Activated CD4-positive, alpha-beta T cell treated with anti-CD3 and anti-CD28 coated beads, Interleukin-2, amount 10 ng/mL, durations not matched to agents 24 days and 14 days (primary cell): ENCODE results near the gene DEF6. TPM values are rescaled to one million over a fixed set of nuclear protein-coding genes. Genes with fewer than 3 reads are reported as not detected.
"Not testable (repeated sequence)": the region's sequence is repeated elsewhere in the genome, so short reads cannot be mapped to it uniquely, and the experiment has no call there.

Source experiments
- DNase-seq: peaks from one replicate; pipeline ENCODE4 v3.0.0; 2022
- H3K27ac Mint-ChIP-seq: one replicate; pipeline ENCODE4 v1.8.0; 2022; ENCODE audit warnings: mild to moderate bottlenecking, mixed read lengths
- H3K27me3 Mint-ChIP-seq: one replicate; pipeline ENCODE4 v1.8.0; 2022; ENCODE audit warnings: mixed read lengths
- H3K36me3 Mint-ChIP-seq: one replicate; pipeline ENCODE4 v1.8.0; 2022; ENCODE audit warnings: low read depth, mild to moderate bottlenecking, mixed read lengths
- H3K4me1 Mint-ChIP-seq: one replicate; pipeline ENCODE4 v1.8.0; 2021; ENCODE audit warnings: mixed read lengths
- H3K4me3 Mint-ChIP-seq: one replicate; pipeline ENCODE4 v1.8.0; 2022; ENCODE audit warnings: mild to moderate bottlenecking, moderate library complexity, mixed read lengths
- H3K9me3 Mint-ChIP-seq: one replicate; pipeline ENCODE4 v1.8.0; 2021; ENCODE audit warnings: mixed read lengths
- intact Hi-C: fragments of 100-400 bp; cut with micrococcal nuclease; formaldehyde crosslinking; loops from one replicate; pipeline ENCODE4 v1.15.1; 2023
- total RNA-seq: library from RNA; stranded (reverse); gene quantifications from 2 replicates; pipeline ENCODE4 v1.2.3, GENCODE V29; 2022

DEF6 gene
- total RNA-seq, 1 donor from 2014 or later, result 113 TPM

GRCh38 chr6:35292494-35292893 lies 5.1 kb upstream of the DEF6 start:
- H3K27me3 Mint-ChIP-seq, result no peaks in the 10 kb centered on the region
- DNase-seq, result no peak
- no peaks in the 10 kb centered on the region for H3K9me3 Mint-ChIP-seq
- peaks cover 29% of the 10 kb centered on the region for H3K36me3 Mint-ChIP-seq
- intact Hi-C loops, result no loop called here
- H3K4me1 Mint-ChIP-seq, result peaks cover 7% of the 10 kb centered on the region
- no peak overlapping the region for H3K4me3 Mint-ChIP-seq
- no peak overlapping the region for H3K27ac Mint-ChIP-seq

DNA sequence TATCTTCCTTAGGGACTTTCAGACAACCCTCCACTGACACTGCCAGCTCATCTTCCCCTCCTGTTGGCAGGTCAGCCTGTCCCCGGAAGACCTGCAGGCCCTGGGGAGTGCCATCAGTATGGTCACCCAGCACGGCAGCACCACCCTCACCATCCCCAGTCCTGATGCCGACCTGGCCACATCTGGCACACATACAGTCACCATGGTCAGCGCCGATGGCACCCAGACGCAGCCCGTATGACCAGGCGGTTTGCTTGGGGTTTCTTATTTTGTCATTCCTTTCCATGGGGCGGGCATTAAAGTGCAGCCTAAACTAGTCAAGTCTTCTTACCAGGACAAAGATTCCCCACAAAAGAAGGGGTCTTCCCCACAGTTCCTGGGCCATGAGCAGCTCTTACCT lies 3.9 kb upstream of the DEF6 start:
- intact Hi-C loops, result no loop called here
- H3K36me3 Mint-ChIP-seq, result peaks cover 29% of the 10 kb centered on the region
- H3K4me3 Mint-ChIP-seq, result no peak overlapping the region
- peaks cover 10% of the 10 kb centered on the region for H3K4me1 Mint-ChIP-seq
- no peak for DNase-seq
- H3K27ac Mint-ChIP-seq, result no peak overlapping the region
- H3K9me3 Mint-ChIP-seq, result no peaks in the 10 kb centered on the region
- H3K27me3 Mint-ChIP-seq, result no peaks in the 10 kb centered on the region

GRCh38 chr6:35294308-35294945 lies 3.2 kb upstream of the DEF6 start:
- Mint-ChIP-seq H3K4me1 (peaks cover 14% of the 10 kb centered on the region), H3K27ac (peak overlapping the region; percentile 27), H3K4me3 (no peak overlapping the region), H3K36me3 (peaks cover 27% of the 10 kb centered on the region), H3K27me3 (no peaks in the 10 kb centered on the region), H3K9me3 (no peaks in the 10 kb centered on the region)
- intact Hi-C loops, result no loop called here
- DNase-seq, result peak; percentile 87

DNA sequence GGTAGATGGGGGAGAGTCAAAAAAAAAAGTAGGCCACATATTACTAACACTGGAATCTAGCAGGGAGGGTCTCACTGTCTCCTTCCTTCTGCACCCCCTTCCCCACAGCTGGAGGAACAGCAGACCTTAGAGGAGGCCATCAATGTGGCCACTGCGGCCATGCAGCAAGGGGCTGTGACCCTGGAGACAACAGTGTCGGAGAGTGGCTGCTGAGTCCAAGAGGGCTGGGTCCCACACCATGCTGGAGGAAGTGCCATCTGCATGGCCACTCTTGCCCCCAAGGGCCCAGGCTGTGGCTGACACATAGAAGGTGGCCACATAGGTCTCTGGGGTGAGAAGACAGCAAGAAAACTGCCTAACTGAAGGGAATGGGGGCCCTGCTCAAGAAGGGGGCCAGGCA lies 2.6 kb upstream of the DEF6 start:
- intact Hi-C loops, result no loop called here
- H3K27me3 Mint-ChIP-seq, result no peaks in the 10 kb centered on the region

DNA sequence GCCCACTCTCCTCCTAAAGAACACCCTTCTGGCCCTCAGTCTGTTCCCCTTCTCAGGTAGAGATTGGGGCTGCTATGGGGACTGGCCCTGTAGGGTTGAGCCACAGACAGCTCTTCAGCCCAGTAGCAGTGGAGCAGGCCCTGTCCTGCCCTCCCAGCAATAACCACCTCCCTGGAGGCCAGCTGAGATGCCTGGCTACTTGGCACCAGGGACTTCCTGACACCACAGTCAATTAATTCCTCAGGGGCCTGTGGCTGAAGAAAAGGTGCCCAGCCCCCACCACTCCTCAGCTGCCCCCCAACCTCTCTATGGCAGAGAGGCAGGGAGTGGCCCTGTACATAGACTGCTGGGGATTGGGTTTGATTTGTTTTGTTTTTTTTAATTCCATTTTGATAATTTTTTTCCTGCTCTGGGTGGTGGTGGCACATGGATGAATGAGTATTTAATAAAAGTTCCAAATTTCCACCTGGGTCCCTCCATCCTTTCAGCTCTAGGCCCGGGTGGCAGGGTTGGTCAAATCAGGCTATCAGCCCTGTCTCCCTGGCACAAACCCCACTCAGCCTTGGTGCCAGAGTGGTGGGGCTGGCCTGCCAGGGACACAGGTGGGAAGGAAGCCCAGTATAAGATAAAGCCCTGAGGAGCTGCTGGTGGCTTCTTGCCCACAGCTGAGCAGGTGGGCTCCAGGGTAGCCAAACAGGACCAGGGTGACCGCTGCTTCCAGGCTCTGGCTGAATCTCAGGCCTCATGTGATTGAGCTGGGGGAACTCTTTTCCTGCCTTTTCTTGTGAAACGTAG lies 1.9 kb upstream of the DEF6 start:
- peaks cover 33% of the 10 kb centered on the region for H3K36me3 Mint-ChIP-seq
- intact Hi-C loops, result no loop called here
- peaks cover 26% of the 10 kb centered on the region for H3K4me1 Mint-ChIP-seq
- H3K9me3 Mint-ChIP-seq, result no peaks in the 10 kb centered on the region
- no peak for DNase-seq
- H3K27me3 Mint-ChIP-seq, result no peaks in the 10 kb centered on the region
- no peak overlapping the region for H3K27ac Mint-ChIP-seq
- H3K4me3 Mint-ChIP-seq, result no peak overlapping the region

More for the DNA sequence above, 2.6 kb upstream of the DEF6 start:
- Mint-ChIP-seq H3K36me3 (peaks cover 31% of the 10 kb centered on the region), H3K9me3 (no peaks in the 10 kb centered on the region), H3K4me1 (peaks cover 19% of the 10 kb centered on the region), H3K4me3 (no peak overlapping the region), H3K27ac (no peak overlapping the region)
- DNase-seq, result no peak

DNA sequence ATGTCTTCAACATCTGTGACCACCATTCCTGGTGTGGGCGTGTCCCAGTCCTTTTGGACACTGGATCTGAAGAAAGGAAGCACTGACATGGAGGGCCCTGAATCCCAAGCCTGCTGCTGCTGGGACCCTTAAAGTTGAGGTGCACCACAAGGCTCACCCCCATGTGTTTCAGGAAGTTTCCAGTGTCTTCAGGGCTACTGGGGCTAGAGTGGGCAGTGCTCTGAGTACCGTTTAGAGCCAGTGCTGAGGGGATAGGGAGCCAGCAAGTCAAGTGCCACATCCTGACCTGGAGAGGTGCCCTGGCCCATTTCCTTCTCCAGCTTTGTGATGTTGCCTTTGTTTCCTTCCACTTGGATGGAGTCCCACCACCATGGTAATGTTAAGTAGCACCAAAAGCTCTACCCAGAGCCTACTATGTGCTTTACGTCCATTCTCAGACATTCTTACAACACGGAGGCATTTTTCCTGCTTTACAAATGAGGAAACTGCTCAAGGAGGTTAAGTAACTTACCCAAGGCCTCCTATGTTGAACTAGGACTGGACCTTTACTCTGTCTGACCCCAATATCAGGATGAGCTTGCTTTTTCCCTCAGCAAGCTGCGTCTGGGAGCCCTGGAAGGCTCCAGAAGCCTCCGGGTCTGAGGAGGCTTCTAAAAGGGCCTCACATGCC lies 552 bp upstream of the DEF6 start:
- Mint-ChIP-seq H3K4me1 (peaks cover 34% of the 10 kb centered on the region), H3K4me3 (peak overlapping the region; percentile 82), H3K9me3 (no peaks in the 10 kb centered on the region), H3K36me3 (peaks cover 27% of the 10 kb centered on the region), H3K27ac (peak overlapping the region; percentile 83), H3K27me3 (no peaks in the 10 kb centered on the region)
- intact Hi-C loops, result loop anchor here (1.0 kb wide), 4 partner anchors 30 to 171 kb away; partner anchors contain the start of genes PPARD and RPL10A
- no peak for DNase-seq

DNA sequence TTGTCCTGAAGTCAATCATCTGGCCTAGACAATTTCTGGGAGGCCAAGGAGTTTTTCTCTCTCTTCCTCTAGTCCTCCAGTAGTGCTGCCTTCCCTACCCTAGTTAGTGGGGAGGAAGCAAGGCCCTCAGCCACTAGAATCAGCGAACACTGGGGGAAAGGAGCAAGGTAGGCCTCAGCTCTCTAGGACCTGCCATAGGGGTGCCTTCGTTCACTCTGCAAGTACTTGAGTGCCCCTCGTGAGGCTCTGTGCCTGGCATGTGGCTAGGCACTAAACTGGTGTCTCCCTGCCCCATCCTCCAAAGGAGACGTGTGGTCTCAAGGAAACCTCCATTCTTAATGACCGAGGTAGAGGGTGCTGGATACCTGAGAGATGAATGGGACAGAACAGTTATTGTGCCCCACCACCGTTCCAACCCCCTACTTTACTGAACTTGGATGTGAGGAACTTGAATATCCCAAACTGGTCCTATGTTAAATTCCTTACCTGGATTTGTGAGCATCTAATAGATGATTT lies 1.1 kb downstream of the DEF6 start:
- peaks cover 46% of the 10 kb centered on the region for H3K4me1 Mint-ChIP-seq
- peak overlapping the region; percentile 83 for H3K27ac Mint-ChIP-seq
- H3K9me3 Mint-ChIP-seq, result no peaks in the 10 kb centered on the region
- peak overlapping the region; percentile 82 for H3K4me3 Mint-ChIP-seq
- peak; percentile 75 for DNase-seq
- no peaks in the 10 kb centered on the region for H3K27me3 Mint-ChIP-seq
- H3K36me3 Mint-ChIP-seq, result peaks cover 36% of the 10 kb centered on the region
- intact Hi-C loops, result loop anchor here (1.0 to 2.0 kb wide), 2 partner anchors 12 to 40 kb away; partner anchors contain the start of gene ZNF76

- intact Hi-C loops, result loop anchor here (1.0 to 2.0 kb wide), 2 partner anchors 11 to 41 kb away; partner anchors contain the start of gene ZNF76
- Mint-ChIP-seq H3K4me3 (peak overlapping the region; percentile 82), H3K9me3 (no peaks in the 10 kb centered on the region), H3K4me1 (peaks cover 49% of the 10 kb centered on the region), H3K36me3 (peaks cover 39% of the 10 kb centered on the region), H3K27ac (peak overlapping the region; percentile 96), H3K27me3 (no peaks in the 10 kb centered on the region)
- peak; percentile 79 for DNase-seq
Measured at GRCh38 chr6:35299674-35300073, 2.1 kb downstream of the DEF6 start.

GRCh38 chr6:35300848-35301247 lies 3.2 kb downstream of the DEF6 start:
- peak overlapping the region; percentile 96 for H3K27ac Mint-ChIP-seq
- H3K4me1 Mint-ChIP-seq, result peaks cover 49% of the 10 kb centered on the region
- intact Hi-C loops, result no loop called here
- peak overlapping the region; percentile 82 for H3K4me3 Mint-ChIP-seq
- peak; percentile 69 for DNase-seq
- H3K27me3 Mint-ChIP-seq, result no peaks in the 10 kb centered on the region
- H3K36me3 Mint-ChIP-seq, result peaks cover 37% of the 10 kb centered on the region
- no peaks in the 10 kb centered on the region for H3K9me3 Mint-ChIP-seq

GRCh38 chr6:35302604-35303241 lies 5.1 kb downstream of the DEF6 start:
- intact Hi-C loops, result loop anchor here (1.0 to 2.0 kb wide), 5 partner anchors 9 to 426 kb away; partner anchors contain the start of gene RPL10A
- Mint-ChIP-seq H3K4me3 (peak overlapping the region; percentile 85), H3K27me3 (no peaks in the 10 kb centered on the region), H3K27ac (peak overlapping the region; percentile 96), H3K4me1 (peaks cover 55% of the 10 kb centered on the region), H3K9me3 (no peaks in the 10 kb centered on the region), H3K36me3 (peaks cover 46% of the 10 kb centered on the region)
- peak; percentile 97 for DNase-seq

- Mint-ChIP-seq H3K36me3 (peaks cover 55% of the 10 kb centered on the region), H3K27ac (peak overlapping the region; percentile 96), H3K27me3 (no peaks in the 10 kb centered on the region), H3K4me1 (peaks cover 63% of the 10 kb centered on the region), H3K4me3 (peak overlapping the region; percentile 85), H3K9me3 (no peaks in the 10 kb centered on the region)
- no peak for DNase-seq
- intact Hi-C loops, result no loop called here
Measured at GRCh38 chr6:35304299-35304698, 6.7 kb downstream of the DEF6 start.

- intact Hi-C loops, result no loop called here
- peak; percentile 77 for DNase-seq
- no peaks in the 10 kb centered on the region for H3K9me3 Mint-ChIP-seq
- H3K36me3 Mint-ChIP-seq, result peaks cover 57% of the 10 kb centered on the region
- H3K27ac Mint-ChIP-seq, result no peak overlapping the region
- no peak overlapping the region for H3K4me3 Mint-ChIP-seq
- peaks cover 64% of the 10 kb centered on the region for H3K4me1 Mint-ChIP-seq
- no peaks in the 10 kb centered on the region for H3K27me3 Mint-ChIP-seq
Measured at GRCh38 chr6:35305117-35305516, 7.5 kb downstream of the DEF6 start.

- intact Hi-C loops, H3K9me3 Mint-ChIP-seq, H3K4me3 Mint-ChIP-seq, DNase-seq, H3K27me3 Mint-ChIP-seq: not testable (repeated sequence)
- peak overlapping the region; percentile 48 for H3K27ac Mint-ChIP-seq
- peaks cover 62% of the 10 kb centered on the region for H3K36me3 Mint-ChIP-seq
- H3K4me1 Mint-ChIP-seq, result peaks cover 69% of the 10 kb centered on the region
Measured at GRCh38 chr6:35307138-35307537, 9.5 kb downstream of the DEF6 start.
